NCI-H1092 treated with DMSO at 0.1 percent for 48 hours (cell line): ENCODE results near the gene BZW2.

ENCODE experiments used
- DNase-seq: peaks from one replicate; lab custom pipeline; 2025; lab: John Stamatoyannopoulos, UW

Gene BZW2

DNA sequence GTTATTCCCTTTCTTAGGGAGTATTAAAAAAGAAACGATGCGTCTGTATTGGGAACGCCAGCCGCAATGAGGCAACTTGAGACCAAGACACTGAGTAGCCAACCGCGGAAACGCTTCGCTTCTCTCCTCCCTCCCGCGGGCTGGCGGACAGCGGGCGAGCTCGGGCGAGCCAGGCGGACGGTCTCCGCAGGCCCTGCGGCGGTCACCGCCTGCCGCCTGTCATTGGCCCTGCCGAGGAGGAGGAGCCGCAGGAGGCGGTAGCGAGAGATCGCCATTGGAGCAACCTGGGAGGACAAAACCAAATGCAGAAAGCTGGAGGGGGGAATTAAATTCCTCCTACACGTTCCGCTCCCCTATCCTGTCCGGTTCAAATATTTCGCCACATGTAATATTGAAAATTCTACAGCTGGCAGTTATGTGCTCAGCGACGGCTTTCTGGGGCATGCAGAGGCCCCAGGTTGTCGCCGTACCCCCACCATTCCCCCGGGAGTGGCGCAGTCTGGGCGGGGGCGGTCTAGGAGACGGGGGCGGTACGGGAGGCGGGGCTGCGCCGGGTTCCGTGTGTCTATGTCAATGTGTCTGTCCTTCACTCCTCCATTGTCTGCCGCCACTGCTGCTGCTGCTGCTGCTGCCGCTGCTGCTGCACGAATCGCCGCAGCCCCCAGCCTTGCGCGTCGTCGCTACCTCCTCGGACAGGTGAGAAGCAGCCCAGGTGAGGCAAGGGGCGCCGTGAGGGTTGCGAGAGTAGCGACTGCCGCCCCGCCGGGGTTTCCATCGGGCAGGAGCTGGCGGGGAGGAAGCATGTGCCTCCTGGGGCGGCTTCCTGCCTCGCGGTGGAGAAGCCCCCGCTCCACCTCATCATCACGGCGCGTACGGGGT, at the start of gene BZW2, which contains the start of gene ANKMY2:
TSS of gene BZW2 (plus strand) at position 589 of the 879 bp plus-strand sequence. CDS start 19,263 bp downstream, outside the sequence.
TSS of gene ANKMY2 (minus strand) at position 162 of the 879 bp plus-strand sequence. CDS start 181 bp downstream, outside the sequence.
- DNase-seq: peak; percentile 98

DNA sequence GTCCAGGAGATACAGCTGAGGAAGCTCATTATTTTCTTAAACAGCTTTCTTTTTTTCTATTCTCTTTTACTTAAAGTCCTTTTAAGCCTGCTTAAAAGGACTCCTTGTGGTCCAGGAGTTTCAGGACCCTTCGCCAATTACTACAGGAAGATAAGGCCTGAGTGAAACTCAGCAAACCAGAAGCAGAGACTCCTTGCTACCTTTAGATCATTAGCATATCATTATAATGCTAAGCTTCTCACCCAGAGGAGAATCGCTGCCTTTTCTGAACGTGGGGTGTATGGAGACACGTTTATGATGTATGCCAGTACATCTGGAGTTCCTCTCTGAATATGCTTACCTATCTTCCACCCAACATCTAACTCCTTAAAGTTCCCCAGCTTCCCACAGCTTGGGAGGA, 48.0 kb upstream of the BZW2 start:
- no peak for DNase-seq

DNA sequence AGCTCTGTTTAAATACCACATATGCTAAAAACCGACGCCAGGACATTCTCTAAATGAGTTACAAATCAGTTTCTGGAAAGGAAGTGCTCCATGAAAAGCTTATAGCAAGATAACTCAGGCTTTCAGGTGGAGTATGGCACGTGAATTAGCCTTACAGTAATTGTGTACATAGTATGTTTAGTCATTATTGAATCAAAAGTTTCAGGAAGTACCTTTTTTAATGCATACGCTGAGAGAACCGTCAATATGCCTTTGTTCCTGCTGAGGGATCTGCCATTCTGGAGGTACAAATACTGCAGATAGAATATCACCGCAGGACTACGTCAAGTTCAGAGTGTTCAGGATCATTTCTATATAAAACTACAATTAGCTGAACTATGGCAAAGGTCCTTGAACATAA, 46.1 kb upstream of the BZW2 start:
- DNase-seq: peak; percentile 6

DNA sequence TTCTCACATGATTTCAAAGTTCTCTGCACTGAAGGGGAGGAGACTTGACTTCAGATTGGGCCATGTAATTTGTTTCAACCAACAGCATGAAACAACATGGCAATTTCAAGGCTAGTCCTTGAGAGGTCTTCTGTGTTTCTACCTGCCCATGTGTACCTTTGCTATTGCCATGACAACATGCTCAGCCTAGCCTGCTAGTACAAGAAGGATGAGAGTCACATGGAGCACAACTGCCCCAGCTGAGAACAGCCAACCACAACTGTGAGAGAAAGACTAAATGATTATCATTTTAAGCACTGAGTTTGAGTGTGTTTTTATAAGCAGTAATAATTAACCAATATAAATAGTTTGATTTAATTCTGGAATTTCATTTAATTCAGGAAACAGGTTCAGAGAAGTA, 42.3 kb upstream of the BZW2 start:
- DNase-seq: no peak

DNA sequence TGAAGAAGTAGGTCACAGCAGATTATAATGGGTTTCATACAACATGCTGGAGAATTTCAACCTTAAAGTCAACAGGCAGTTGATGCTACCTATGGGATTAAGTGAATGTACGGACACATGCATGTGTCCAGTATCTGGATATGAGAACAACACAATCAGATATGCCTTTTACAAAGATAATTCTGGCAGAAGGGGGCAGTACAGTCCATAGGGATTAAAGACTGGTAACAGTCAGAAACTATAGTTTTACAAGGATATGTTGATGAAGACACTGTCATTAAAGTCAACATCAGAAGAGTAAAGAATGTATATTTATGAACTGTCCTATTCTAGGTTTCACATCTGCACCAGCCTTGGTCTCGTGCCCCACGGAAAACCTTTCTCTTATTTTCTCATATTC, 41.9 kb upstream of the BZW2 start:
- no peak for DNase-seq

DNA sequence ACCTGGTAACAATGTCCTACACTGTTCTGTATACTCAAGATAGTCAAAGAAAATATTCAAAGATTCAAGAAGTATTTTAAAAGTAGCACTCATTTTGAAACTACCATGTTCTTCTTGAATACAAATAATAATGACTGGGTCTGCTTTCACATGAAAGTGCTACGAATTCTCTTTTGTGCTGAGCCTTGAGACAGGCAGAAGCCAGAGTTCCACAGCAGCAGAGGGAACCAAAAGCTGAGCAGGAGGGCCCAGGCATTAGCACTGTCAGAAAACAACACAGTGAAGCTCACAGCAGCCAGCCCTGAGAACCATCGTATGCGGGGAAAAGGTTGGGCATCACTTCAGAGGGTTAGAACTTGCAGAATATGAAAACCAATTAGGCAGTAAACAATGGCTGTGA, 39.3 kb upstream of the BZW2 start:
- DNase-seq: no peak

DNA sequence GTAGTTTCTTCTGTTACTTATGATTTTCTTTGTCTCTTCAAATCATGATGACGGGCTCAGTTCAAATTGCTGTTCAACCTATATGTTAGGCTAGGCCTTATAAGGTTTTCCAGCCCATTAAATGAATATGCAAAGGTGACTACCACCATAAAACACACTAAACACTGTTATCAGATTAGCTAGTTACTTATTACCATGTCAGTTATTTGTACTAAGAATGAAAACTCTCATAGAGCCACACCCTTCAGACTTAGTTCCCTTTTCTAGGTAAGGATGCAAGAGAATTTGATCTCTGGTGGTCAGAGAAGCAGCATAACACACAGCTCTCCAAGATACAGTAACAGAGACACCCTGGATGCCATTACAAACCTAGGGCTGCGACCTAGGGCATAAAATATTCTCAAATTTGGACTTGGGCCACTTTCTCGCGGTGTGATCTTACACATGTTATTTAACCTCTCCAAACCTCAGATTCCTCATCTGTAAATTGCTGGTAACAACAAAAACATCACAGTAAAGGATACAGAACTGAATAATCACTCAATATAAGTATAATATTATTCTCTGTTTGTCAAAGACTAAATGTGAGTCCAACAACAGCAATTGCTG, 36.0 kb upstream of the BZW2 start:
- no peak for DNase-seq

DNA sequence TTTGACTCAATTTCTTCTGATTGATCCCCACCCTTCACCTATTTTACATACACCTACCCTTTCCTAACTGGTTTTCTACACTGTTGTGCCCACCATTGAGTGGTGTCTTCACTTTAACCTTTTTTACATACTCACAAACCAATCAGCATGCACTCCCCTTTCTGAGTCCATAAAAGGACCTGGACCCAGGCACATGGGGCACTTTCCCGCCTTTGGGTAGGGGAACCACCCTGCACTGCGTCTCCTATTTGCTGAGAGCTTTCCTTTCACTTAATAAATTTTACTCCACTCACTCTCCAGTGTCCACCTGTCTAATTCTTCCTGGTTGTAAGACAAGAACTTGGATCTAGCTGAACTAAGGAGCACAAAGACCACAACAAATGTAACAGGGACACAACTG, 34.3 kb upstream of the BZW2 start:
- DNase-seq: no peak

DNA sequence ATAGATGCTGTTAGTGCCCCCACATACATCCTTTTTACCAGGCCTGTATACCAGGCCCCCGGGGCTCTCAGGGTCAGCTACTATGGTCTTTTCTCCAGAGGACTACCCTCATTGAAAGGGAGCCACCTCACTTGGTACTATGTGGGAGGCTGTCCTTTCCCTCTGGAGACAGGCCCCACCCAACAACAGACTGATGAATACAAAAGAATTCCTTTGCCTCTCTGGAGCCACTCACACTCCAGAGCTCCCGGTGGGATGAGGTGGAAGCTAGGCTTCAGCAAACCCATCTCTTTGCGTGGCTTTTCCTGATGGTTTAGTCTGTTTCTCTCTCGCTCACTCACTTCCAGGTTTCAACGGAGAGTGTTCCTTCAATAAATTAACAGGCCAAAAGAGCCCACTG, 30.8 kb upstream of the BZW2 start:
- no peak for DNase-seq

DNA sequence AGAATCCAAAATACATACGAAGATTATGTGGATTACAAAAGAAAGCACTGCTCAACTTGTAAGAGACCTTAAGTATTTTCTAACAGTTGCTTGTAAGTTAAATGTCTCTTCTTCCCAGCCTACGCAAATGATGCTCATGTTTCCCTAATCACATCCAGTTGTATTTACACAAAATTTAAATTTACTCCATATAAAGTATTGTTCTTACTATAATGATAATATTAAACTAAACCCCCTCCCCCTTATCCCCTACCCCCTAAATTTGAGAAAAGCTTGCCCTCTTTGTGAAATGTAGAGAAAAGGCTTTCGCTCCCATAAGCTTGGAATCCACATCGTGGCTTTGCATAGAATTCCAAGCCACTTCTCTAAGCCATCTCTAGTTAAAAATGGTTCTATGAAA, 29.9 kb upstream of the BZW2 start:
- DNase-seq: no peak

DNA sequence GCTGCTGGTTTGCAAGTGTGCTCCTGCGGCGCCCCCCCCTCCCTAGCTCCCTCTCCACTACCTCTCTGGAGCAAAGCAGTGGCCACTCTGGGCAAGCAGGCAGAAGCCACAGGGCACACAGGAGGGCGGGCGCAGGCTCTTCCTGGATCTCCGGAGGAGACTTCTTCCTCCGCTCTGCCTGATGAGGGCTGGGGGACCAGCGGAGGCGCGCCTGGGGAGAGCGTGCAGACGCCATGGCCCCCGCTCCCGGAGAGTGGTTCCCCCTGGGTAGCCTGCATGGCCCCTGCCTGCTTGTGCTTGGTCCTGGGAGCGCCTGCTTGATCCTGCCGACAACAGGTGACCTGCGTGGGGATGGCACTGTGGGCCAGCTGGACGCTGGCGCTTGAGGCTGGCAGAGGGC, 29.4 kb upstream of the BZW2 start:
- no peak for DNase-seq

DNA sequence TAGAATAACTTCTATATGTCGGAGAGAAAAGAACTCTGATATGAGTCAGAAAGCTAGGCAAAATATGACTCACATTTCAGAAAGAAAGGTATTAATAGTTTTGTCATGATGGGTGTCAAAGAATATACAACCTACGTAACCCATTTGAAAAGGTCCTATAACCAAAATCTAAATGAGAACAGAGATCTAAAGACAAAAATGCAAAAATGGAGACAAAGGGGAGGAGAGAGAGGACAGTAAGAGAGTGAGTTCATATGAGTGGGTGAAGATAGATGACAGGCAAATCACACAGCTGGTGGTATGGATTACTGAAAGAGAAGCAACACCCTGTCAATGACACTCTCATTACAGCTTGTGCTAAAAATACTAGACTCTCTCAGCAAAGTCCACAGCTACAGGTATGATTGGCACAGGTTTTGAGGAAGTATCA, 26.0 kb upstream of the BZW2 start:
- DNase-seq: no peak

DNA sequence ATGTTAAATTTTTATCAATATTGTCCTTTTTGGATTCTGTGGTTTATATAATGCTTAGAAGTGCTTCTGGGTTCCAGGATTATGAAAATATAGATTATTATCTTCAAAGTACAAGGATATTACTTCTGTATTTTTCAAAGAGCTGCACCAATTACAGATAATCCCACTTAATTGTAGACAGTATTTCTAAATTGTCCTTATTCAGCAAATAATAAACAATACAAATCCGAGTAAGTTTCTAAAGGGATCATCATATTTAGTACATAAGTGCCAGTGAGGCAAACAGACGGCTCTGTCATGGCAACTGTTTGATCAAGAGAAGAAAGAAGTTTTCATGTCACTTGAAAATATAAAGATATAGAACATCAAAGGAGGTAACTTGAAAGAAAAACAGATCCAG, 19.6 kb upstream of the BZW2 start:
- no peak for DNase-seq

DNA sequence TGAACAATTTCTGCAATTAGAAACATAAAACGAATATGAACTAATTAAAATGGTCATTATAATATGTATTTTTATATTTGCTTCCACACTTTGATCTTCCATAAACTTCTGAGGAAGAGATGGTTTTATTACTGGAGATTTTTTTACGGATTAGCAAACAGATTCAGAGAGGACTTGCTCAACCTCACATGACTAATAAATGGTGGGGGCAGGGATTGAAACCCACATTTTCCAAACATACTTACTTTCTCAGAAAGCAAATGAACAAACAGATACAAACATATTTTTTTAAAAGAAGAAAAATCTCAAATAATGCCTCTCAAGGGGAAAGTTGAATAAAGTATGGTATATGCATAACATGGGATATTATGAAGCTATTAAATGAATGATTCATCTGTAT, 18.7 kb upstream of the BZW2 start:
- DNase-seq: no peak

DNA sequence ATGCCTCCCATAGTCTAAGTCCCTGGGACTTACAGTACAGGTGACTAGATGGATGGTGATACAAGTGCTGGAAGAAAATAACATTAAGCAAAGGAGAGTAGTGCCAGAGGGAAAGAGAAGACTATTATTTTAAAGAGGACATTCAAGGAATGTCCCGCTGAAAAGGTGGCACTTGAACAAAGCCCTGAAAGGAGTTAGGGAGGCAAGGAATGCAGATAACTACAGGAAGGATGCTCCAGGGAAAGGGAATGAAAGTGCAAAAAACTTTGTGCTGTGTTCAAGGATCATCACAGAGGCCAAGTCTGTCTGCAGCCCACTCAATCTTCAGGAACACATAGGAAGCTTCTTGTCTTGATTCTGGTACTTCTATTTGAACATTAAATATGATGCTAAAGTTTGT, 15.3 kb upstream of the BZW2 start:
- no peak for DNase-seq

DNA sequence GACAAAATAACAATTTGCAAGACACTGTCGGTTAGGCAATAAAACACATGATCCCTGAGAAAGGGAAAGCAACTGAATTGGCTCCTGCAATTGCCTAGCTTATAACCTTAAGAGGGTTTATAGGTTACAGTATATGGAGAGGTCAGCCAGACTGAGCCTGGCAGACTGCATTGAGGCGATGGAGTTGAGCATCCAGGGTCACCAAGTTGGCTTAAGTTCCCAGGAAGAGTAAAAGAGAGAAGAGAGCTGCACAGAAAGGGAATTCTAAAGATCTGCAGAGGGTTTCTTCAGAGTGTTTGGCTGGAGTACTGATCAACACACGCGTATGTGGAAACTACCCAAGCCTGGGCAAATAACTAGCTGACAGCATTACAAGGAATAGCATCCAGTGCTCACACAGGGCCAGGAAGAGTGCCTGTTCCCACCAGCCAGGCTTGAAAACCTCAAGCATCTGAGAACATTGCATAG, 11.7 kb upstream of the BZW2 start:
- DNase-seq: no peak

DNA sequence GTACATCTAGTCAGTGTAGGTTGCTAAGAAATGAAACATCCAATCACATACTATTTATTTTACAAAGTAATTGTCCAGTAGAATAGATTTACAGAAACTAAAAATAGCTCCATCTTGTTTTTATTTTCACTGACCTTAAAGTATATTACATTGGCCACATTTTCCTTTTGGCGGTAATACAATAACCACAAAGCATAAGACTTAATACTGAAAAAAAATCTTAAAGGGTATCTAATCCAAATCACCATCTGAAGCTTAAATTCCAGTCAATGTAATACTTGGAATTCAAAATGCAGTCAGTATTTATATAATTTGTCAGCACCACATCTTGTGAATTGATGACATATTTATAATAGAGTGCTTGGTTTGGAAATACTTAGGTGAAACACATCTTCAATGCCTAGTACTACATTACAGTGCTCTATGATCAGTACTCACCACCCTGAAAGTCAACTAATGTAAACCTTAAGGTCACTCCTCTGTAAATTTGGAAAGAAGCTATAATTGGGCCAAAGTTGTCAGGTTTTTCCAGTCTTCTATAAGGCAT, 9.4 kb upstream of the BZW2 start:
- DNase-seq: no peak

DNA sequence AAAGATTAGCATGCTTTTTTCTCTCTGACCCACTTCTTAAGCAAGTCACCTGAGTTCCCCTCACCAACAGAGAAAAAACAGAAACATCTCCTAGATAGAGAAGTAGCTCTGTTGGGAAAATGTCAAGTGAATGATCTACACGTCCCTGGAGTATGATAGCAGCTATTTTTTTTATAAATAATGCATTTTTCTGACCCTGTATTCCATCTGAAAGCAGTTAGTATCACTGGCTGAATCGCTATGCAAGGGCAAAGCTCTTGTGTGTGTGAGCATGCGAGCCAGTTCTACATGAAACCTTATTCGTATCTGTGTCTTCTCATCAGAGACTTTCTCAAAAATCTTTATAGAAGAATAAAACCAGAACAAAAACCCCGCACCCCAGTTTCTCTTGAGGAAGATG, 8.6 kb upstream of the BZW2 start:
- DNase-seq: no peak

DNA sequence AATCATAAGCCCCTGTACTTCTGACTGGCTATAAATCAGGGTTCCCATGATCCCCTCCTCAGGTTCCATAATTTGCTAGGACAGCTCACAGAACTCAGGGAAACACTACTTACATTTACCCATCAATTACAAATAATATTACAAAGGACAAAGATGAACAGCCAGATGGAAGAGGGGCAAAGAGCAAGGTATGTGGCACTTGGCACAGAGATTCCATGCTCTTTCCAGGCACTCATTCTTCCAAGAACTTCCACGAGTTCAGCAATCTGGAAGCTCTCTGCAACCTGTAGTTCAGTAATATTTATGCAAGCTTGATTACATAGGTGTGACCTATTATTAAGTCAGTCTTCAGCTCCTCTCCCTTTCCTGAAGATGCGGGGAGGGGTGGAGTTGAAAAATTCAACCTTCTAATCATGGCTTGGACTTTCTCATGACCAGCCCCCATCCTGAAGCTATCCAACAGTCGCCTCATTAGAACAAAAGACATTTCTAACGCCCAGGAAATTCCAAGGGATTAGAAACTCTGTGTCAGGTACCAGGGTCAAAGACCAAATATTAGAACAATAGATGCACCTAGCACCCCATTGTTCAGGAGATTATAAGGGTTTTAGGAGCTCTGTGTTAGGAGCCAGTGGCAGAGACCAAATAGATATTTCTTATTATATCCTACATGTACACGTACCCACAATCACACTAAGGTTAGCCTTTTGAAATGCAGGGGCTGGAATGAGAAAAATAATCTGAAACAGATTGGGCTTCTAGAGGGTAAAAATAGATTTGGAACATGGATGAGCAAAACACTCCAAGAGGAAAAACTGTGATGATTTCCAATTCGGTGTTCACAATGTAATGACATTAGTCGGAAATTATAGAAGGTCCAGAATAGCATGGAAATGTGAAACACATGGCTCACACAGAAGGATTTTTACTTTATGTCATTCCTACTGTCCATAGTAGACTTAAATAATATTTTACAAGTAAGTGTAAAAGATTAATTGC, 7.4 kb upstream of the BZW2 start:
- DNase-seq: no peak

DNA sequence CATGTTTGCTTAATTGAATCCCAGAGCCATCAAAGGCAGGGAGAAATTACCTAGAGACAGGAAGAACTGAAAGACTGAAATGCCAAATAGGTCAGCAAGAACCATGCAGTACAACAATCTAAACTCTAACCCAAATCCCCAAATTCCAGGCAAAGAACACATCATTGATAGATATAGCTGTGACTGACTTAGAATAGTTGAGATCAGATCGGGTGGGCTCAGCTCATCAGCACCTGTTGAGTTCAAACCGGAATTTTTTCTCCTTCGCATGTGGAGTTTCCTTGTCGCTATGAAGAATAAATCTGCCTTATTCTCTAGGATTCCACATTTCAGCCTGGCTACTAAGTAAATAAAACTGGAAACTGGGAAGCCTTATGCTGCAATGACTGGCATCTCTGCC, 1.8 kb upstream of the BZW2 start:
- no peak for DNase-seq

DNA sequence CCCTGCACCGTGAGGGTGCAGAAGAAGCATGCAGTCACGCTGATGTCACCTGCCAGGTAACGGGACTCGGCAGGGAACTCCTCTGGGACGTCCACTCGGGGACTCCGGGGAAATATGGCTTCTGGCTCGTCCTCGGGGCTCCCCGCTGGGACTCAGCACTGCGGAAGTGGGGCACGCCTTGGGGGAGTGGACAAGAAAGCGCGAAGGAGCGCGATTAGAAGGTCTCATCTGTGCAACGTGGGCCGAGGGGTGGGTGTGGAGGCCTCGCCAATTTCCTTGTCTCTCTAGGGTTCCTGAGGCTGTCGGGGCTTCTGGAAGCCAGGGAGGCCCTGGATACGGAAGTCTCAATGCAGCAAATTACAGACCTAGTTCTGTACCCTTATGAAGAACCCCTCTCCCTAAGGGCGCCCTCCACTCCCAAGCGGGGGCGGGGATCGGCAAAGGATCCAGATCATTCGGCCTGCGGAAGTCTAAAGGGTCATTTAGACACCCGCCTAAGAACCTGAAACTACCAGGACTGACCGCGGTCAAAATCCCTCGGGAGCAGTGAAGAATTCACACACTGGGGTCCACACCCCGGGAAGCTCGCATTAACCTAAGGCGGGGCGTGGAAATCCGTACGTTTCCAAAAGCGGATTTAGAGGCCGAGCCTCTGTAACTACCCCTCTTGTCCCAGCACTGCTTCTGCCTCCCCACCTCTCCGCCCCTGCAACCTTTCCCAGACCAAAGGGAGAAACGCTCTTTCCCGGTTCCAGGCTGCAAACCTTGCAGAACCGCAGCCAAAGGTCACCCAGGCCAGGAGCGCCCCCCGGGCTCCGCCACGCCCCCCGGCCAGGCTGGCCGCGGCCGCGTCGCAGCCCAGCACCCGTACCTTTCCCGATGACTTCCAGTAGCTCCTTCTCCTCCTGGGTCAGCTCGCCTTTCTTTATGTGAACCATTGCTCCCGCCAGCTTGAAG, 1.1 kb upstream of the BZW2 start:
- peak; percentile 65 for DNase-seq
